K562 (cell line): ENCODE data around the gene HOXC5. TPM values are rescaled to one million over a fixed set of nuclear protein-coding genes. Genes with fewer than 3 reads are reported as not detected.
A peak's percentile ranks its signal among the peaks of the same experiment; 100 is the strongest.

Experiments
- CBFA2T2 ChIP-seq: fragments of 450-650 bp; conservative IDR thresholded peaks from 2 replicates; pipeline ENCODE4 v1.6.1; 2017; ENCODE audit warnings: mild to moderate bottlenecking
- NFYB ChIP-seq: IDR thresholded peaks from 2 replicates; pipeline ENCODE4 v1.6.1; 2011; ENCODE audit warnings: mild to moderate bottlenecking, moderate library complexity; ENCODE audit not compliant: insufficient read length; ENCODE audit errors: extremely low read depth
- NONO ChIP-seq, 2 experiments: fragments of 200-400 bp in 1 of 2; fragments of 450-650 bp in 1 of 2; formaldehyde crosslinking in 1 of 2; IDR thresholded peaks; 2 replicates each; pipeline ENCODE4 v1.6.1; 2017; ENCODE audit warnings: low read depth in 2 of 2, mild to moderate bottlenecking in 2 of 2, moderate library complexity in 2 of 2, low read length in 1 of 2
- PKNOX1 ChIP-seq: fragments of 450-650 bp; IDR thresholded peaks from 2 replicates; pipeline ENCODE4 v1.6.1; 2016
- ZNF384 ChIP-seq: IDR thresholded peaks from 2 replicates; pipeline ENCODE4 v1.6.1; 2012; ENCODE audit warnings: low read depth, low read length, improper control_type of control experiment
- ZSCAN29 ChIP-seq: fragments of 450-650 bp; IDR thresholded peaks from 2 replicates; pipeline ENCODE4 v1.6.1; 2017
- polyA plus RNA-seq, 8 experiments: library from polyadenylated mRNA; depleted of rRNA in 4 of 8; stranded (reverse) in 5 of 8; unstranded in 3 of 8; fragments of >200 nt; fragmentation: Nextera tagmentation in 2 of 8; fragmentation: Illumina TruSeq in 1 of 8; extraction: Ambion mirVana in 2 of 8; extraction: Trizol in 1 of 8; gene quantifications; 2 replicates each; pipeline versions ENCODE4 v1.2.1 to v1.2.3, GENCODE V29; 2011 to 2014; ENCODE audit warnings: inconsistent platforms in 1 of 8, missing spikeins in 1 of 8
- total RNA-seq, 7 experiments: library from RNA; depleted of rRNA in 6 of 7; stranded (reverse); fragments of >200 nt in 6 of 7; fragmentation: Illumina TruSeq in 2 of 7; extraction: Trizol in 2 of 7; gene quantifications; 2 replicates each; pipeline versions ENCODE4 v1.2.1 to v1.2.3, GENCODE V29; 2011 to 2021; ENCODE audit warnings: low replicate concordance in 1 of 7
- TF ChIP-seq, protein P1 (sequence below): fragments of 450-650 bp; IDR thresholded peaks from 2 replicates; pipeline ENCODE4 v1.6.1; 2018; ENCODE audit not compliant: partially characterized antibody
- TF ChIP-seq, protein P2 (sequence below), 2 experiments: IDR thresholded peaks; 2 replicates each; pipeline ENCODE4 v1.6.1; 2011; ENCODE audit warnings: borderline replicate concordance in 1 of 2, control low read depth in 1 of 2, low read depth in 1 of 2, low read length in 1 of 2, mild to moderate bottlenecking in 1 of 2, mixed read lengths in 1 of 2, moderate library complexity in 1 of 2; ENCODE audit not compliant: insufficient read depth in 1 of 2, insufficient read length in 1 of 2, poor library complexity in 1 of 2, severe bottlenecking in 1 of 2; ENCODE audit errors: extremely low read depth in 1 of 2

HOXC5 gene
- total and polyA plus RNA-seq, 9 of the 15 experiments (the other 6 are each of a cell fraction or from before 2014, with no cell fraction given) = 0.10 to 0.44 (median 0.18) TPM; not detected in 4

GRCh38 chr12:54028314-54029201 lies 4.3 kb upstream of the HOXC5 start, which contains the start of gene HOXC6 (continued):
- TF ChIP-seq, protein P1, sequence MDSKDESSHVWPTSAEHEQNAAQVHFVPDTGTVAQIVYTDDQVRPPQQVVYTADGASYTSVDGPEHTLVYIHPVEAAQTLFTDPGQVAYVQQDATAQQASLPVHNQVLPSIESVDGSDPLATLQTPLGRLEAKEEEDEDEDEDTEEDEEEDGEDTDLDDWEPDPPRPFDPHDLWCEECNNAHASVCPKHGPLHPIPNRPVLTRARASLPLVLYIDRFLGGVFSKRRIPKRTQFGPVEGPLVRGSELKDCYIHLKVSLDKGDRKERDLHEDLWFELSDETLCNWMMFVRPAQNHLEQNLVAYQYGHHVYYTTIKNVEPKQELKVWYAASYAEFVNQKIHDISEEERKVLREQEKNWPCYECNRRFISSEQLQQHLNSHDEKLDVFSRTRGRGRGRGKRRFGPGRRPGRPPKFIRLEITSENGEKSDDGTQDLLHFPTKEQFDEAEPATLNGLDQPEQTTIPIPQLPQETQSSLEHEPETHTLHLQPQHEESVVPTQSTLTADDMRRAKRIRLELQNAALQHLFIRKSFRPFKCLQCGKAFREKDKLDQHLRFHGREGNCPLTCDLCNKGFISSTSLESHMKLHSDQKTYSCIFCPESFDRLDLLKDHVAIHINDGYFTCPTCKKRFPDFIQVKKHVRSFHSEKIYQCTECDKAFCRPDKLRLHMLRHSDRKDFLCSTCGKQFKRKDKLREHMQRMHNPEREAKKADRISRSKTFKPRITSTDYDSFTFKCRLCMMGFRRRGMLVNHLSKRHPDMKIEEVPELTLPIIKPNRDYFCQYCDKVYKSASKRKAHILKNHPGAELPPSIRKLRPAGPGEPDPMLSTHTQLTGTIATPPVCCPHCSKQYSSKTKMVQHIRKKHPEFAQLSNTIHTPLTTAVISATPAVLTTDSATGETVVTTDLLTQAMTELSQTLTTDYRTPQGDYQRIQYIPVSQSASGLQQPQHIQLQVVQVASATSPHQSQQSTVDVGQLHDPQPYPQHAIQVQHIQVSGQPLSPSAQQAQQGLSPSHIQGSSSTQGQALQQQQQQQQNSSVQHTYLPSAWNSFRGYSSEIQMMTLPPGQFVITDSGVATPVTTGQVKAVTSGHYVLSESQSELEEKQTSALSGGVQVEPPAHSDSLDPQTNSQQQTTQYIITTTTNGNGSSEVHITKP = no peak
- TF ChIP-seq NONO (IDR thresholded peaks at IDR 0.05; ENCODE audit: low read depth in 2 of 2, low read length in 1 of 2) (no peak), CBFA2T2 (0 out of 2 replicates have a peak, but pooled peaks have one; percentile 4), PKNOX1 (0 out of 2 replicates have a peak, but pooled peaks have one; percentile 14), ZSCAN29 (0 out of 2 replicates have a peak, but pooled peaks have one; percentile 46), ZNF384 (peak; percentile 49; the same call in 1 of the 2 replicates), NFYB (peak; percentile 52)
- TF ChIP-seq, protein P2, sequence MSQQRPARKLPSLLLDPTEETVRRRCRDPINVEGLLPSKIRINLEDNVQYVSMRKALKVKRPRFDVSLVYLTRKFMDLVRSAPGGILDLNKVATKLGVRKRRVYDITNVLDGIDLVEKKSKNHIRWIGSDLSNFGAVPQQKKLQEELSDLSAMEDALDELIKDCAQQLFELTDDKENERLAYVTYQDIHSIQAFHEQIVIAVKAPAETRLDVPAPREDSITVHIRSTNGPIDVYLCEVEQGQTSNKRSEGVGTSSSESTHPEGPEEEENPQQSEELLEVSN (IDR thresholded peaks at IDR 0.05; ENCODE audit: borderline replicate concordance in 1 of 2, extremely low read depth in 1 of 2, insufficient read depth in 1 of 2, insufficient read length in 1 of 2, low read depth in 1 of 2, low read length in 1 of 2, poor library complexity in 1 of 2, severe bottlenecking in 1 of 2) = peak in 1 of 2 experiments; percentile 61
- TF ChIP-seq, all 486 proteins: peak for 10
